ENCODE measurements around the gene RGS12.
A peak's percentile ranks its signal among the peaks of the same experiment; 100 is the strongest.

DNA sequence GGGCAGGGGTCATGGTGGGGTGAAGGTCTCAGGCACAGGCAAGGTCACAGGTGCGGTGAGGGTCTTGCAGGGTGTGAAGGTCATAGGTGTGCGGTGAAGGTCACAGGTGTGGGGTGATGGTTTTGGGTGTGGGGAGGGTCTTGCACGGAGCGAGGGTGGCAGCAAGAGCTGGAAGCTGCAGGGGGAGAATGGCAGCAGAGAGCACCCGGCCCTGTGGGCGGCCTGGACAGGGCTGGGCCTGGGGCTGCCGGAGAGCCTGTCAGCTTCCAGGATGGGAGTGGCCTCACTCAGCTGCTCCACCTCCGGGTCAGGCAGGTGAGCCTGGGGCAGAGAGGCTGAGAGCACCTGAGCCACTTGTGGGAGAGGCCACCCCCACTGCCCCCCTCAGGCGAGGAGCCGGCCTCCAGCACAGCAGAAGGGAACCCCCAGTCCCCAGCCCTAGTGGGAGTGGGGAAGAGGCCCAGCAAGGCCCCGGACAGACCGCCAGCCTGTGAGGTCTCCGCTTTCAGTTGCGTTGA is 42.3 kb upstream of the RGS12 start:
- TF ChIP-seq CTCF (IDR thresholded peaks at IDR 0.05) (no peak), POLR2A (IDR thresholded peaks at IDR 0.05) (peak in 1 of 2 donors; percentile 43)

Data from thyroid gland (tissue), 4 donors.